IPS DF 6.9 (cell line): Measurements from ENCODE around the gene CLINT1.

ENCODE experiments used
- DNase-seq: peaks from one replicate; pipeline ENCODE4 v3.0.0-alpha.2; 2013; ENCODE audit warnings: low read depth, low spot score
- H3K27ac ChIP-seq: one replicate; pipeline ENCODE4 v1.5.1; 2013; ENCODE audit warnings: low read length, control low read depth
- H3K27me3 ChIP-seq: 2 replicates; pipeline ENCODE4 v1.6.1; 2013; ENCODE audit warnings: mild to moderate bottlenecking, low read length; ENCODE audit not compliant: control insufficient read depth, insufficient read depth
- H3K36me3 ChIP-seq: 2 replicates; pipeline ENCODE4 v1.6.1; 2013; ENCODE audit warnings: low read length; ENCODE audit not compliant: control insufficient read depth, insufficient read depth
- H3K4me1 ChIP-seq: 2 replicates; pipeline ENCODE4 v1.6.1; 2013; ENCODE audit warnings: low read length; ENCODE audit not compliant: control insufficient read depth, insufficient read depth
- H3K4me3 ChIP-seq: 2 replicates; pipeline ENCODE4 v1.5.1; 2013; ENCODE audit warnings: mild to moderate bottlenecking, low read length
- H3K9me3 ChIP-seq: 2 replicates; pipeline ENCODE4 v1.6.1; 2013; ENCODE audit warnings: low read length, inconsistent platforms; ENCODE audit not compliant: control insufficient read depth, insufficient read depth
- WGBS: extraction: QIAGEN DNeasy Blood & Tissue Kit; methylation state at CpG from one replicate; pipeline ENCODE4 v1.1.7; 2013; ENCODE audit warnings: mixed read lengths, missing lambda C conversion rate; ENCODE audit not compliant: insufficient read length, insufficient coverage; 5-methylcytosine and 5-hydroxymethylcytosine counted together

The CLINT1 gene

GRCh38 chr5:157820593-157821252, 38.2 kb downstream of the CLINT1 start:
- Histone ChIP-seq H3K27ac (no peak overlapping the region), H3K9me3 (no peaks in the 10 kb centered on the region), H3K36me3 (no peaks in the 10 kb centered on the region), H3K4me1 (0 out of 2 replicates have a peak, but pooled peaks cover 2% of the 10 kb centered on the region), H3K4me3 (no peak overlapping the region), H3K27me3 (no peaks in the 10 kb centered on the region)
- 100% methylated on average over 2 of the region's 6 CpGs for WGBS
- DNase-seq = no peak

- Histone ChIP-seq H3K27ac (no peak overlapping the region), H3K36me3 (no peaks in the 10 kb centered on the region), H3K9me3 (no peaks in the 10 kb centered on the region), H3K27me3 (no peaks in the 10 kb centered on the region), H3K4me1 (0 out of 2 replicates have a peak, but pooled peaks cover 2% of the 10 kb centered on the region), H3K4me3 (no peak overlapping the region)
- no peak for DNase-seq
- WGBS = no CpG with 5 or more reads among the region's 3 CpGs
Measured at GRCh38 chr5:157819502-157820115, 39.3 kb downstream of the CLINT1 start.

- Histone ChIP-seq H3K27ac (no peak overlapping the region), H3K4me1 (0 out of 2 replicates have a peak, but pooled peaks cover 2% of the 10 kb centered on the region)
Measured at GRCh38 chr5:157818368-157818767, 40.6 kb downstream of the CLINT1 start.

GRCh38 chr5:157817928-157818327, 41.0 kb downstream of the CLINT1 start:
- no peak overlapping the region for H3K27ac ChIP-seq
- no peaks in the 10 kb centered on the region for H3K9me3 ChIP-seq
- WGBS = no CpG with 5 or more reads among the region's 2 CpGs
- H3K27me3 ChIP-seq = no peaks in the 10 kb centered on the region
- peaks cover 2% of the 10 kb centered on the region; the same call in 1 of the 2 replicates for H3K36me3 ChIP-seq
- DNase-seq = no peak
- H3K4me3 ChIP-seq = no peak overlapping the region
- H3K4me1 ChIP-seq = 0 out of 2 replicates have a peak, but pooled peaks cover 2% of the 10 kb centered on the region

More at GRCh38 chr5:157818368-157818767, 40.6 kb downstream of the CLINT1 start:
- no peak for DNase-seq
- no peaks in the 10 kb centered on the region for H3K9me3 ChIP-seq
- H3K27me3 ChIP-seq = no peaks in the 10 kb centered on the region
- H3K36me3 ChIP-seq = peaks cover 2% of the 10 kb centered on the region; the same call in 1 of the 2 replicates
- no peak overlapping the region for H3K4me3 ChIP-seq
- WGBS = no CpG with 5 or more reads among the region's 2 CpGs

- no peak overlapping the region for H3K4me3 ChIP-seq
- no CpG with 5 or more reads among the region's 5 CpGs for WGBS
- no peak for DNase-seq
- no peak overlapping the region for H3K27ac ChIP-seq
- 0 out of 2 replicates have a peak, but pooled peaks cover 2% of the 10 kb centered on the region for H3K4me1 ChIP-seq
- H3K27me3 ChIP-seq = no peaks in the 10 kb centered on the region
- H3K9me3 ChIP-seq = no peaks in the 10 kb centered on the region
- H3K36me3 ChIP-seq = peaks cover 2% of the 10 kb centered on the region; the same call in 1 of the 2 replicates
Measured at GRCh38 chr5:157817387-157817702, 41.6 kb downstream of the CLINT1 start.

GRCh38 chr5:157816682-157817386, 42.1 kb downstream of the CLINT1 start:
- no peak for DNase-seq
- Histone ChIP-seq H3K27ac (no peak overlapping the region), H3K4me3 (no peak overlapping the region), H3K4me1 (0 out of 2 replicates have a peak, but pooled peaks cover under 1% of the 10 kb centered on the region), H3K27me3 (no peaks in the 10 kb centered on the region), H3K9me3 (no peaks in the 10 kb centered on the region), H3K36me3 (peaks cover 2% of the 10 kb centered on the region; the same call in 1 of the 2 replicates)
- no CpG with 5 or more reads among the region's 1 CpG for WGBS

GRCh38 chr5:157812086-157812485, 46.9 kb downstream of the CLINT1 start:
- H3K4me3 ChIP-seq = no peak overlapping the region
- no peak overlapping the region for H3K27ac ChIP-seq
- WGBS = no CpG with 5 or more reads among the region's 2 CpGs
- peaks cover 4% of the 10 kb centered on the region; the same call in 1 of the 2 replicates for H3K36me3 ChIP-seq
- H3K27me3 ChIP-seq = no peaks in the 10 kb centered on the region
- no peaks in the 10 kb centered on the region for H3K9me3 ChIP-seq
- H3K4me1 ChIP-seq = no peaks in the 10 kb centered on the region
- DNase-seq = no peak

- Histone ChIP-seq H3K36me3 (peaks cover 7% of the 10 kb centered on the region; the same call in 1 of the 2 replicates), H3K27me3 (no peaks in the 10 kb centered on the region), H3K9me3 (no peaks in the 10 kb centered on the region), H3K4me3 (no peak overlapping the region), H3K4me1 (no peaks in the 10 kb centered on the region), H3K27ac (no peak overlapping the region)
- DNase-seq = no peak
- WGBS = no CpG with 5 or more reads among the region's 2 CpGs
Measured at GRCh38 chr5:157808043-157808442, 50.9 kb downstream of the CLINT1 start.

- H3K4me1 ChIP-seq = no peaks in the 10 kb centered on the region
- no peak overlapping the region for H3K27ac ChIP-seq
- no peaks in the 10 kb centered on the region for H3K9me3 ChIP-seq
- H3K27me3 ChIP-seq = no peaks in the 10 kb centered on the region
- no peak overlapping the region for H3K4me3 ChIP-seq
- DNase-seq = no peak
- peaks cover 5% of the 10 kb centered on the region; the same call in 1 of the 2 replicates for H3K36me3 ChIP-seq
- no CpG with 5 or more reads among the region's 6 CpGs for WGBS
Measured at GRCh38 chr5:157802736-157803135, 56.2 kb downstream of the CLINT1 start.

GRCh38 chr5:157800137-157800536, 58.8 kb downstream of the CLINT1 start:
- Histone ChIP-seq H3K4me1 (no peaks in the 10 kb centered on the region), H3K36me3 (peaks cover 2% of the 10 kb centered on the region; the same call in 1 of the 2 replicates), H3K27ac (no peak overlapping the region), H3K9me3 (no peaks in the 10 kb centered on the region), H3K27me3 (no peaks in the 10 kb centered on the region), H3K4me3 (no peak overlapping the region)
- no CpG with 5 or more reads among the region's 1 CpG for WGBS
- DNase-seq = no peak
